Activated T-helper 1 cell treated with anti-CD3 and anti-CD28 coated beads, Interleukin-12 subunit alpha, Interleukin-12 subunit beta, Interleukin-2, Interleukin-4 antibody, amounts not matched to agents 30 ng/mL and 10 ng/mL and 1 ng/mL, durations not matched to agents 14 hours and 24 hours and 36 hours (primary cell): Measurements from ENCODE around the gene ACP5. TPM values are rescaled to one million over a fixed set of nuclear protein-coding genes. Genes with fewer than 3 reads are reported as not detected.
A peak's percentile ranks its signal among the peaks of the same experiment; 100 is the strongest.

Source experiments
- DNase-seq: peaks from one replicate; pipeline ENCODE4 v3.0.0; 2021; ENCODE audit warnings: low spot score
- H3K27ac Mint-ChIP-seq: one replicate; pipeline ENCODE4 v1.8.0; 2021; ENCODE audit warnings: mild to moderate bottlenecking, mixed read lengths
- H3K27me3 Mint-ChIP-seq: one replicate; pipeline ENCODE4 v1.8.0; 2022; ENCODE audit warnings: mild to moderate bottlenecking, moderate library complexity, mixed read lengths; ENCODE audit not compliant: insufficient read depth
- H3K36me3 Mint-ChIP-seq: one replicate; pipeline ENCODE4 v1.8.0; 2021; ENCODE audit warnings: low read depth, mixed read lengths
- H3K4me1 Mint-ChIP-seq: one replicate; pipeline ENCODE4 v1.8.0; 2021; ENCODE audit warnings: low read depth, mixed read lengths
- H3K4me3 Mint-ChIP-seq: one replicate; pipeline ENCODE4 v1.8.0; 2021; ENCODE audit warnings: mild to moderate bottlenecking, moderate library complexity, mixed read lengths
- H3K9me3 Mint-ChIP-seq: one replicate; pipeline ENCODE4 v1.8.0; 2021; ENCODE audit warnings: mixed read lengths
- intact Hi-C: fragments of 100-400 bp; cut with micrococcal nuclease; formaldehyde crosslinking; loops from one replicate; pipeline ENCODE4 v1.15.1; 2024
- total RNA-seq: library from RNA; stranded (reverse); gene quantifications from 2 replicates; pipeline ENCODE4 v1.2.3, GENCODE V29; 2022

The ACP5 gene
- total RNA-seq, 1 donor from 2014 or later = 12.0 TPM

GRCh38 chr19:11597202-11598102, 20.0 kb upstream of the ACP5 start, which contains the start of gene ZNF627:
Gene ZNF627, plus strand, starts transcription at chr19:11597483. Its CDS starts 145 bp downstream, at chr19:11597628.
- H3K4me3 Mint-ChIP-seq = peak within 1 kb of the TSS; percentile 93
- H3K9me3 Mint-ChIP-seq = peaks cover 5% of the 10 kb centered on the region
- intact Hi-C loops = loop anchor here (1.0 to 5.0 kb wide), 7 partner anchors 42 to 390 kb away; partner anchors contain the start of genes ECSIT and ZNF700

GRCh38 chr19:11596156-11596555, 18.7 kb upstream of the ACP5 start:
- no peak for DNase-seq
- Mint-ChIP-seq H3K36me3 (peaks cover 3% of the 10 kb centered on the region), H3K4me3 (no peak overlapping the region), H3K4me1 (peaks cover 10% of the 10 kb centered on the region), H3K27ac (peak overlapping the region; percentile 34), H3K9me3 (no peaks in the 10 kb centered on the region), H3K27me3 (no peaks in the 10 kb centered on the region)
- intact Hi-C loops = loop anchor here (2.0 to 5.0 kb wide), 3 partner anchors 67 to 391 kb away; partner anchors contain the start of genes ECSIT and ZNF700

More at GRCh38 chr19:11597202-11598102, 20.0 kb upstream of the ACP5 start, which contains the start of gene ZNF627:
- H3K4me1 Mint-ChIP-seq = peaks cover 10% of the 10 kb centered on the region
- peak within 1 kb of the TSS; percentile 89 for H3K27ac Mint-ChIP-seq
- H3K27me3 Mint-ChIP-seq = no peaks in the 10 kb centered on the region
- DNase-seq = peak; percentile 96
- H3K36me3 Mint-ChIP-seq = peaks cover 7% of the 10 kb centered on the region

GRCh38 chr19:11594084-11594483, 16.6 kb upstream of the ACP5 start:
- H3K36me3 Mint-ChIP-seq = peaks cover 3% of the 10 kb centered on the region

GRCh38 chr19:11587975-11588631, 10.7 kb upstream of the ACP5 start:
- Mint-ChIP-seq H3K36me3 (no peaks in the 10 kb centered on the region), H3K27ac (no peak overlapping the region), H3K4me3 (no peak overlapping the region), H3K27me3 (peaks cover 2% of the 10 kb centered on the region), H3K4me1 (peaks cover 12% of the 10 kb centered on the region), H3K9me3 (no peaks in the 10 kb centered on the region)
- intact Hi-C loops = loop anchor here (1.0 to 2.0 kb wide), 5 partner anchors 28 to 293 kb away; partner anchors contain the start of gene ECSIT
- DNase-seq = no peak

More at GRCh38 chr19:11594084-11594483, 16.6 kb upstream of the ACP5 start:
- intact Hi-C loops = no loop called here
- no peak for DNase-seq
- Mint-ChIP-seq H3K9me3 (no peaks in the 10 kb centered on the region), H3K27me3 (peaks cover 2% of the 10 kb centered on the region), H3K4me3 (no peak overlapping the region), H3K4me1 (peaks cover 10% of the 10 kb centered on the region), H3K27ac (no peak overlapping the region)

GRCh38 chr19:11587302-11587974, 10.0 kb upstream of the ACP5 start:
- peak overlapping the region; percentile 9 for H3K27ac Mint-ChIP-seq
- peaks cover 12% of the 10 kb centered on the region for H3K4me1 Mint-ChIP-seq
- intact Hi-C loops = loop anchor here (1.0 to 2.0 kb wide), 5 partner anchors 27 to 293 kb away; partner anchors contain the start of gene ECSIT
- peaks cover 2% of the 10 kb centered on the region for H3K27me3 Mint-ChIP-seq
- no peaks in the 10 kb centered on the region for H3K36me3 Mint-ChIP-seq
- H3K4me3 Mint-ChIP-seq = no peak overlapping the region
- H3K9me3 Mint-ChIP-seq = no peaks in the 10 kb centered on the region
- peak; percentile 70 for DNase-seq

GRCh38 chr19:11586331-11586730, 8.9 kb upstream of the ACP5 start:
- H3K4me1 Mint-ChIP-seq = peaks cover 21% of the 10 kb centered on the region
- no peaks in the 10 kb centered on the region for H3K36me3 Mint-ChIP-seq
- intact Hi-C loops = loop anchor here (2.0 kb wide), 2 partner anchors 58 to 292 kb away; partner anchors contain the start of gene ECSIT
- no peak overlapping the region for H3K27ac Mint-ChIP-seq
- H3K27me3 Mint-ChIP-seq = peaks cover 2% of the 10 kb centered on the region
- H3K4me3 Mint-ChIP-seq = no peak overlapping the region
- no peak for DNase-seq
- H3K9me3 Mint-ChIP-seq = no peaks in the 10 kb centered on the region

GRCh38 chr19:11581740-11582139, 4.3 kb upstream of the ACP5 start:
- Mint-ChIP-seq H3K9me3 (no peaks in the 10 kb centered on the region), H3K36me3 (no peaks in the 10 kb centered on the region), H3K4me3 (peak overlapping the region; percentile 75), H3K4me1 (peaks cover 21% of the 10 kb centered on the region), H3K27me3 (no peaks in the 10 kb centered on the region), H3K27ac (peak overlapping the region; percentile 87)
- intact Hi-C loops = loop anchor here (1.0 to 2.0 kb wide), 2 partner anchors 22 to 77 kb away; partner anchors contain the start of genes ELOF1 and ZNF653
- peak; percentile 24 for DNase-seq

GRCh38 chr19:11580116-11580515, 2.7 kb upstream of the ACP5 start:
- Mint-ChIP-seq H3K4me1 (peaks cover 21% of the 10 kb centered on the region), H3K27ac (no peak overlapping the region), H3K36me3 (peaks cover 3% of the 10 kb centered on the region), H3K4me3 (no peak overlapping the region), H3K9me3 (no peaks in the 10 kb centered on the region), H3K27me3 (no peaks in the 10 kb centered on the region)
- intact Hi-C loops = loop anchor here (2.0 kb wide), 1 partner anchor 75 kb away; the partner anchor contains the start of gene ZNF653
- DNase-seq = no peak

- intact Hi-C loops = no loop called here
- peak; percentile 25 for DNase-seq
- Mint-ChIP-seq H3K27ac (no peak overlapping the region), H3K27me3 (no peaks in the 10 kb centered on the region), H3K4me3 (peak overlapping the region; percentile 77), H3K36me3 (peaks cover 3% of the 10 kb centered on the region), H3K9me3 (no peaks in the 10 kb centered on the region), H3K4me1 (peaks cover 21% of the 10 kb centered on the region)
Observed at GRCh38 chr19:11578258-11579142, 1.1 kb upstream of the ACP5 start.

GRCh38 chr19:11576227-11576626, 1.2 kb downstream of the ACP5 start:
- Mint-ChIP-seq H3K4me1 (peaks cover 11% of the 10 kb centered on the region), H3K27ac (no peak overlapping the region), H3K27me3 (no peaks in the 10 kb centered on the region), H3K36me3 (peaks cover 3% of the 10 kb centered on the region), H3K9me3 (no peaks in the 10 kb centered on the region), H3K4me3 (peak overlapping the region; percentile 58)
- intact Hi-C loops = no loop called here
- no peak for DNase-seq

- Mint-ChIP-seq H3K4me3 (no peak overlapping the region), H3K9me3 (no peaks in the 10 kb centered on the region), H3K36me3 (peaks cover 3% of the 10 kb centered on the region), H3K4me1 (peaks cover 5% of the 10 kb centered on the region), H3K27me3 (no peaks in the 10 kb centered on the region), H3K27ac (no peak overlapping the region)
- intact Hi-C loops = no loop called here
- no peak for DNase-seq
Observed at GRCh38 chr19:11574689-11575088, 2.8 kb downstream of the ACP5 start.
